Measurements from ENCODE around the gene FOXP1.

- TF ChIP-seq JUN (IDR thresholded peaks at IDR 0.05; ENCODE audit: low read depth, low read length) (no peak), CTCF (IDR thresholded peaks at IDR 0.05; ENCODE audit: control extremely low read depth in 1 of 3, insufficient read depth in 1 of 3, low read depth in 1 of 3, low read length in 3 of 3) (no peak), EZH2 (IDR thresholded peaks at IDR 0.05; ENCODE audit: low read depth, low read length, severe bottlenecking) (no peak), POLR2A (IDR thresholded peaks at IDR 0.05; ENCODE audit: control extremely low read depth in 1 of 2, low read depth in 2 of 2, low read length in 2 of 2) (no peak), RNF2 (IDR thresholded peaks at IDR 0.05; ENCODE audit: borderline replicate concordance, low read depth, low read length, missing control alignments, poor library complexity, severe bottlenecking) (no peak), RBBP5 (IDR thresholded peaks at IDR 0.05; ENCODE audit: borderline replicate concordance, low read depth, low read length) (no peak), USF2 (IDR thresholded peaks at IDR 0.05; ENCODE audit: low read length) (no peak), TAF1 (IDR thresholded peaks at IDR 0.05; ENCODE audit: low read depth, low read length) (no peak), EP300 (IDR thresholded peaks at IDR 0.05; ENCODE audit: borderline replicate concordance in 1 of 2, low read depth in 2 of 2, low read length in 2 of 2) (no peak), ZNF274 (IDR thresholded peaks at IDR 0.05; ENCODE audit: borderline replicate concordance, extremely low read depth, low read length) (no peak)
Observed at GRCh38 chr3:70992131-70992530, 591.4 kb downstream of the FOXP1 start.

All from H1 (cell line).